Fibroblast of villous mesenchyme (primary cell): Measurements from ENCODE around the gene MAML2. TPM values are rescaled to one million over a fixed set of nuclear protein-coding genes. Genes with fewer than 3 reads are reported as not detected.

Source experiments
- DNase-seq: peaks from one replicate; pipeline ENCODE4 v3.0.0-alpha.2; 2010; ENCODE audit warnings: low read depth
- H3K4me3 ChIP-seq: 2 replicates; pipeline ENCODE4 v1.5.1; 2011; ENCODE audit warnings: low read depth, mild to moderate bottlenecking, low read length
- total RNA-seq: library from RNA; depleted of rRNA; stranded (reverse); fragments of >200 nt; gene quantifications from 2 replicates; pipeline ENCODE4 v1.2.3, GENCODE V29; 2012
- TF ChIP-seq, protein P1 (sequence below): IDR thresholded peaks from 2 replicates; pipeline ENCODE4 v1.5.1; 2012; ENCODE audit warnings: low read depth, mild to moderate bottlenecking, low read length; ENCODE audit not compliant: insufficient read depth

The MAML2 gene
- total RNA-seq, 1 donor = 30.7 TPM

DNA sequence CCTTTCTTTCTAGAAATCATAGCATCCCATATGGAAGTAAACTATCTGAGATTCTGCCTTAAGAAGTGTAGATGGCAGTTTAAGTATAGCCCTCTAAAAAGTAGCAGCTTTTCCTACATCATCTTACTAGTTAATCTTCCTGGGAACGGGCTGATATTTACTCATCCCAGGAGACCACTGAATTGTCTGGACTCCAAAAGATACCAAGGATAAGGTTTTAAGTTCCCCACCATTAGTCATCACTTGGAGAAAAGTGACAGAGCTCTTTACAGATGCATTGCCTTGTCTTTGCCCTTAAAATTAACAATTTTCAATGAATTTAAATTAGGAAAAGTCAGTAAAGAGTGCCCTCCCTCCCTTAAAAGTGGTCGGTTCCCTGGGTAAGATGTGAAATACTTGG is 129.5 kb downstream of the MAML2 start:
- TF ChIP-seq, protein P1, sequence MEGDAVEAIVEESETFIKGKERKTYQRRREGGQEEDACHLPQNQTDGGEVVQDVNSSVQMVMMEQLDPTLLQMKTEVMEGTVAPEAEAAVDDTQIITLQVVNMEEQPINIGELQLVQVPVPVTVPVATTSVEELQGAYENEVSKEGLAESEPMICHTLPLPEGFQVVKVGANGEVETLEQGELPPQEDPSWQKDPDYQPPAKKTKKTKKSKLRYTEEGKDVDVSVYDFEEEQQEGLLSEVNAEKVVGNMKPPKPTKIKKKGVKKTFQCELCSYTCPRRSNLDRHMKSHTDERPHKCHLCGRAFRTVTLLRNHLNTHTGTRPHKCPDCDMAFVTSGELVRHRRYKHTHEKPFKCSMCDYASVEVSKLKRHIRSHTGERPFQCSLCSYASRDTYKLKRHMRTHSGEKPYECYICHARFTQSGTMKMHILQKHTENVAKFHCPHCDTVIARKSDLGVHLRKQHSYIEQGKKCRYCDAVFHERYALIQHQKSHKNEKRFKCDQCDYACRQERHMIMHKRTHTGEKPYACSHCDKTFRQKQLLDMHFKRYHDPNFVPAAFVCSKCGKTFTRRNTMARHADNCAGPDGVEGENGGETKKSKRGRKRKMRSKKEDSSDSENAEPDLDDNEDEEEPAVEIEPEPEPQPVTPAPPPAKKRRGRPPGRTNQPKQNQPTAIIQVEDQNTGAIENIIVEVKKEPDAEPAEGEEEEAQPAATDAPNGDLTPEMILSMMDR = no peak
- H3K4me3 ChIP-seq = no peak overlapping the region
- peak; percentile 95 for DNase-seq

DNA sequence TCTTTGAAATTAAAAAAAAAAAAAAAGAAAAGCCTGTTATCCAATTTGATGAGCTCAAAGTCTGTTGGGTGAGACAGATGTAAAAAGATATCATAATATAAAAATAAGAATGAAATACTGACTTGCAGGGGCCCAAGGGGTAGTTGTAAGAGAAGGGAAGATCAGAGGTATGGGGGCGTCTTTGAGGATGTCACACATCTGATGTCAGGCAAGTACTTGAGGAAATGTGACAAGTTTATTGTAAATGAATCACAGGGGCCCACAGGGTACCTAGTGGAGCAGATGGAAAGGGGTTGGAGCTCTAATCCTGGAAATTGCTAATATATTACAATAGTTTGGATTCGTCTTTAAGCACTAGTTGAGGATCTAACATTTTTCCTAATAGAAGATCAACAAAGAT is 131.6 kb downstream of the MAML2 start:
- TF ChIP-seq, protein P1 = no peak
- no peak for DNase-seq

DNA sequence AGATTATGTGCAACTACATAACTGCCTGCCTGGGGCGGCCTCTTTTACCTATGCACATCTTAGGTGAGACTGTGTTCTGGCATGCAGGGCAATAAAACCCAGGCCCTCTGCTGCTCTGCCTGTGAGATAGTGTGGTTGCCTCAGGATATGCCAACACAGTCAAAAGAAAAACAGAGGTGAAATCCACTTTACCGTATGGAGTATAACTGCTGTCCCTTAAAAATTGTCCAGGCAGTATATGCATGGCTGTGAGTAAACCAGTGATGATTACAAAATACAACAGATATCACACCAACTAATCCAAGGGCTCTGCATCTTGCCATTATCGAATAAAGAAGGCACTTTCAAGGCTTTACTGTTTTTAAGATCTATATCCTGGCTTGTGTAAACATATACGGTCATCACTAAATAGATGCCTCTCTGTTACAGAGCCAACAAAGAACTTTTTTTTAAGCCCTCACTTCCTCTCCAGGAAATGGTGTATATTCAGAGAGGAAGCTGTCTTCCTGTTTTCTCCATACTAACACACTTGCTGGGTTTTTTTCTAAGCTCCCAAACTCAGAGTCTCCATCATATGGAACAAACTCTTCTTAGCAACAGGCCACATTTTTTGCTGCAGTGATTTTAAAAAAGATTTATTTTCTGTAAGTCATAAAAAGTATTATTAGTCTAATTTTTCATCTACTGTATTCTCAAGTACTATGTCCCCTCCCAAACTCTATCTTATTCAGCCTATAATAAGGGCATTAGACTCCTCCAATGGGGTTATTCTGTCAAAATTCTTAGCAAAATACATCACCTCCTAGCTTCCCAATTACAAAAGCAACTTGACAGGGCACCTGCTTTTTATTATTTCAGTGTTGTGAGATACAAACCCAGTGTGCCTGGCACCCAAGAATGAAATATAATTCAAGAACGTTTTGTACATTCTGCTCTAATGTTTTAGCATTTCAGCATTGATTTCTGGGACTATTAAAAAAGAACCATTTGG is 135.2 kb downstream of the MAML2 start:
- TF ChIP-seq, protein P1 = no peak
- H3K4me3 ChIP-seq = no peak overlapping the region
- DNase-seq = peak; percentile 81

More for the DNA sequence above, 131.6 kb downstream of the MAML2 start:
- no peak overlapping the region for H3K4me3 ChIP-seq

DNA sequence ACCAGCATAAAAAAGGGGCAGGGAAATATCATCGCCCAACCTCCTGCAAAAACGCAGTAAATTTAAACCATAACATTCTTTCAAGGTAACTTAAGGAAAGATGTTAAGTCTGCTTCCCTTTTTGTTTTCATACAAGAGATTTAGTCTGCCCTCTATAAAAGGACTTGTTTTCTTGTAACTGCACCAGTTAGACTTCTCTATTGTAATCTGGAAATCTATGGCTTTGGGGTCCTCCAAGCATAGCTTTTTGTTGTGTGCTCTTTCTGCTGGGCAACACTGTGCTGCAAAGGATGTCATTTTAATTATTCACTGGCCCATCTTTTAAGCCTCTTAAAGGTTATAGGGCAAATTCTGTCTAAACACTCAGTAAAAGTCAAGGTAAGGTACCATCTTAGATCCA is 136.0 kb downstream of the MAML2 start:
- no peak for DNase-seq
- H3K4me3 ChIP-seq = no peak overlapping the region
- TF ChIP-seq, protein P1 = no peak

DNA sequence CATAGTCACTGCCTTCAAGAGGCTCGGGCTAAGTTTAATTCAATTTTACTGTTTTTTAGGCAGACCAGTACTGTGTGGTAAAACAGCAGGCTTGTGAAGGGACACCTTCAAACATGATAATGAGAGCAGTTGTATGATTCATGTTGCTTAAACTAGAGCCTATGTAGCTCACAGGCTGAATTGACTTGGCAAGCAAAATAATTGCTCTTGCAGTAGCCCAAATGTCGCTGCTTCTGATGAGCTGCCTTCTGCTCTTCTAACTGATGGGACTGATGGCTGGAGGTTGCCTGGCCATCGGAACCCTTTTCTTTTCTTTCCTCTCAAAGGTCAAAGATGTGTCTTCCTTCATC is 137.6 kb downstream of the MAML2 start:
- H3K4me3 ChIP-seq = no peak overlapping the region
- TF ChIP-seq, protein P1 = no peak
- no peak for DNase-seq

DNA sequence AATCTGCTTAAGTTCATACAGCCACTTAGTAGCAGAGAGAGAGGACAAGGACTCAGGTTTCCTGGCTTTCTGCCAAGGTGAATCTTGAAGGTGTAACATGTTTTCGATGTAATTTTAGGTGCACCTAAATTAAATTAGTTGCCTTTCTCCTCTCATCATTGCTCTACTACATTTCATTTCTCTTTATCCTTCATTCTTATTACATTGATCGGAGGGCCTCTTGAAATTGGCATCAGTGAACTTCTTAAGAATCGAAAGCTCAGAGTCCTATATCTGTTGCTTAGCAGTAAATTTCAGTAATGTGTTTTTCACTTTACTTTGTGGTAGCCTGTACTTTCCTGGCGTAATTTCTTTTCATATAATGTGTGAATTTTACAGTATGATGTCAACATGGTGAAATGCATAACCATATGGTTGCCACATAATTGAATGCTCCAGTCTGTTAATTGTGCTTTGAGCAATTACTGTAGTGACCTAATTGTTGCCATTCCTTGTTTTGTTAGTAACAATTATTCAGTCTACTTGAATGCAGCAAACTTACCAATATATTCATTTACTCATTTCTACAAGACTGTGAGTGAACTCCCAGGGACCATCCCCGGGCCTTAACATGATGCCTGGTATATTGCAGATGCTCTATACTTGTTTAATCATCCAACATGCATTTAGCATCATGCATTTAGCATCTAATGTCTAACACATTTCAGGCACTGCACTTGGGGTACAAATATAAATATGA is 138.1 kb downstream of the MAML2 start:
- no peak overlapping the region for H3K4me3 ChIP-seq
- TF ChIP-seq, protein P1 = no peak
- no peak for DNase-seq
